NCI-H510A treated with DMSO at 0.1 percent for 48 hours (cell line): ENCODE data around the gene KCTD17.

Experiments used
- DNase-seq: peaks from one replicate; lab custom pipeline; 2025; lab: John Stamatoyannopoulos, UW

KCTD17 gene

DNA sequence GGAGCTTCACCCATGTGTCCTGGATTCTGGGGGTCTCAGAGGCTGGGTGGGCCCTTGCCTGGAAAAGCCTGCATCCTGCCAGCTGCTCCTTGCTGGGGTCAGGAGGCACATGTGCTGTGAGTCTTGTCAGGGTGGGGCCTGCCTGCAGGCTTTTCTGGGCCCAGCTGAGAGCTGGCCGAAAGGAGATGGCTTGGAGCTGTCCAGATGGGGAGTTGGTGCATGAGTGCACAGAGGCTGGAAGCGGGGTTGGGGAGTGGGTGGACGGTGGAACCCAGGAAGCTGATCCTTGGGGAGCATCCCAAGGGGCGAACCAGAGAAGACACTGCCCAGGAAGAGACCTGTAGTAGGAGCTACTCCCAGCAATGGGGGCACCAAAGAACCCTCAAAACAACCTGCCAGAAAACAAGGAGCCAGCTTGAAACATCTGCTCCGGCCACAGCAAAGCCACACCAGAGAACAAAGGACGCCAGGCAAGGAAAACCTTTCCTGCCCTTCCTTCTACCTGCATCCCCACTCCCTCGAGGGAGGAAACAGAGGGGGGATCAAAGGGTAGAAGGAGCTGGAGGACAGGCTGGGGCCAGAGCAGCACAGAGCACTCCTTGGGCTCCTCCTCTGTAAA is 8.2 kb upstream of the KCTD17 start:
- DNase-seq, result no peak

DNA sequence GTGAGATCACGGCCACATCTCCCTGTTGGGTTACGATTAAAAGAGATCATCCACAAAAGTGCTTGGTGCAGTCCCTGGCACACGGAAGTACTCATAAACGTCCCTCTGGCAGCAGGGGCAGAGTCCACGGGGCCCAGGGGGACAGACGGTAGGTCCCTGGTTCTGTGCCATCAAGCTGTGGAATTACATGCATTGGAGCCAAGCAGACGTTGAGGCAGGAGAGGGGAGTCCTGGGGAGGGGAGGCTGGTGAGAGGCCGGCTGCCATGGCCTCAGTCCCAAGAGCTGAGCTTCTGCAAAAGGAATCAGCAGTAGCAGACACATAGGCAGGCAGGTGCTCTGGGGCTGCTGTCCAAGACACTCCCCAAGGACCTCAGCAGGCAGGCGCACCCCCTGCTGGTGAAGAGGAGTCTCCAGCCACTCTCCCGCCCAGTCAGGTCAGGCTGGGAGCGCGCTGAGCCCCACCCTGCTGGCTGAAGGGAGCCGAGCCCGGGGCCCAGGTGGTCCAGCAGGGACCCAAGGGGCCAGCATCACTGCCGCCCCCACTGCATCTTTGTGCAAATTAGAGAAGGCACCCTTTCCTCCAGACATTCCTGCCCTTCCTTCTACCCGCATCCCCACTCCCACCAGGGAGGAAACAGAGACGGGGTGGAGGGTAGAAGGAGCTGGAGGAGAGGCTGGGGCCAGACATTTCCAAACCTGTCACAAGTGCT is 7.6 kb upstream of the KCTD17 start:
- peak; percentile 28 for DNase-seq

DNA sequence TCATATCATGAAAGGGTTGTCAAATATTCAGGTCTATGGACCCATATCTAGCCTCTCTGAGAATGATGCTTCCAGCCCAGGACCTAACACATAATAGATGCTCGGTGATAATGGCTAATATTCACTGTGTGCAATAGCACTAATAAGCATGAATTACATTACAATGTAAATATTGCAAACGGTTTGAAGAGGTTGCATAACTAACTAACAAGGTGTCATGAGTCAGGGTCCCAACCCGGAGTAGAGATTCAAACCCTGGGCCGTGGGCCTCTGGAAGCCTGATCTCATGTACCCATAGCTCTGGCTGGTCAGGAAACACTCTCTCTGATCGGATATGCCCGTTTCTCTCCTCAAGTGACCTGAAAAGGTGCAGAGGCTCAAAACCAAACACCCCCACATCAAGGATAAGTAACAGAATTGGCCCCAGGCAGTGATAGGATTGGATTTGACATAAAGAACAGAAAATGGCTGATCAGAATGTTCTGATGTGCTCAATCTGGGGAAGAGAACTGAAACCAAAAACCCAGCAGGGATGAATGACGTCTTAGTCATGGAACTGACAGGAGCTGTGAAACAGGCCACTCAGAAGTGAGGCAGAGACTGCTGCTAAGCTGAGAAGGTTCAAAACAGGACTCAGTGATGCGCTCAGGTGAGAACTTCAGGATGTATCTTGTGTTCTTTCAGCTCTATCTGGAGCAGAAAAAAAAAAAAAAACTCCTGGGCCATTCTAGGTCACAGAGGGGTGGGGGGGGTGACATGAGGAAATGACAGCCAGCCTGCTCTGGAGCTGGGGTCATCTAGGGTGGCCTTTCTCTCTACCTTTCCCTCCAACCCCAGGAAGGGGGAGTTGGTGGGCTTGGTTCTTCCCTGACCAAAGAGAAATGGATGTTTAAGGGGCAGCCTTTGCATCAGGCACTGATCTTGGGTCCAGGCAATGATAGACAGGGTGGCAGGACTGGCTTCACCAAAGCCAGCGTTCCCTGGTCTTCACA is 6.6 kb upstream of the KCTD17 start:
- DNase-seq, result no peak

DNA sequence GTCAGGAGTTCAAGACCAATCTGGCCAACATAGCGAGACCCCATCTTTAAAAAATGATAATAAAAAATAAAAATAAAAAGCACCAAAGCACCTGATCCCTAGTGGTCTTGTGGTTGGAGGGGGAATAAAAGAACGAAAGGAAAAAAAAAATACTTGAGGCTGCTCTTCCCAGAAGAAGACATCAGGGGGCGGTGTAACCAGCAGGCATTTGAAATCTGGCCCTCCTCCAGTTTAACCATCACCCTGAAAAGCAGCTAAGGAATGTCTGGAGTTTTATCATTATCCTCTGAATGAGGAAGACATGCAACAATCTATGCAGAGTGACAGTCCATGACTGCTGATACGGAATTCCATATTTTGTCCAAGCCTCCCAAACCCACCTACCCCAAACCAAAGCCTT is 5.6 kb upstream of the KCTD17 start:
- no peak for DNase-seq

- DNase-seq, result no peak
Measured at GRCh38 chr22:37046589-37046988, 5.0 kb upstream of the KCTD17 start.

DNA sequence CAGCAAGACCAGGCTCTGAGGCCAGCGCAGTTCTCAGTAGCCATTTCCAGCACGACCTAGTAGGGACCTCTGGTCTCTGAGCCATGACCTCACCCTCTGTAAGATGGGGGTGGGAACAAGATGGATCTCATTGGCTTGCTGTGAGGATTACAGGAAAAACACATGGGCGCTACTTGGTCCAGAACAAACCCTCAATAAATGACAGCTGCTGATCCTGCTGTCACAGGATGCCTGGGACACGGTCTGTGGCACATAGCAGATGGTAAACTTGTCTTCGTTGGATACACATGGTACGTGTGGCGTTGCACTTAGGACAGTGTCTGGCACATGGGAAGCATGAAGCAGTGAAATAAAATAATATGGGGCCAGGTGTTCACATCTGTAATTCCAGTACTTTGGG is 4.5 kb upstream of the KCTD17 start:
- no peak for DNase-seq

- DNase-seq, result no peak
Measured at GRCh38 chr22:37048133-37048532, 3.4 kb upstream of the KCTD17 start.

GRCh38 chr22:37049224-37049623 is 2.3 kb upstream of the KCTD17 start:
- DNase-seq, result no peak

GRCh38 chr22:37050913-37051312 is 629 bp upstream of the KCTD17 start:
- DNase-seq, result no peak

- no peak for DNase-seq
Measured at GRCh38 chr22:37052386-37053309, 1.1 kb downstream of the KCTD17 start.

DNA sequence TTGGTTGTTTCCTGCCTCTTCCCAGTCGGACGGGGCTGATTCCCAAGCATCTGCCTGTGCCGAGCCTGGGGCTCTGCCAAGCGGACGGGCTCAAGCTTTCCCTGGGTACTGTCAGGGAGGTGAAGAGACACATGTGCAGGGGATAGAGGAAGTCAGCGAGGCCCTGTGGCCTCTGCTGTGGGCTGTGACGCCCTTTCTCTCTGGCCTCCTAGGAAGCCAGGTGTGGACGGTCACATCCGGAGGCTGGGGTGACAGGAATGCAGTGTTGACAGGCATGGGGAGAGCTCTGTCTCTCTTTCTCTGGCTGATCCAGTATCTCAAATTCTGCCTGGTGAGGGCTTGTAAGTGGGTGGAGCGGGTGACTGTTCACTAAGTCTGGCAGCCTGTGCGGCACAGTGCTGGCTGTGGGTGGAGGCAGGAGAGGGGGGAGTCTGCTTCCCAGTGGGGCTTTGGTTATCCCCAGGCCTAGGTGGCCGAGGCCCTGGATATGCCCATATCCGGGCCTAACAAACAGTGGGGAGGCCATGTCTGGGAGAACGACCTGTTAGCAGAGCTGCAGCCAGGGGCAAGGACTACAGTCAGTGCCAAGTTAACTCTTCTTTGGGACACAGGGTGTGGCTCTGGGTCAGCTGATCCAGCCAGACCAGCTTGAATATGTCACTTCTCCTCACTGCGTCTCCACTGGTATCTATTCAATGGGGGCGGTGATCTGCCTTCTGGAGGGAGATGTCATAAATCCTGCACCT is 1.9 kb downstream of the KCTD17 start:
- DNase-seq, result no peak

- DNase-seq, result no peak
Measured at GRCh38 chr22:37054056-37054395, 2.5 kb downstream of the KCTD17 start.

- no peak for DNase-seq
Measured at GRCh38 chr22:37054600-37055365, 3.2 kb downstream of the KCTD17 start.

DNA sequence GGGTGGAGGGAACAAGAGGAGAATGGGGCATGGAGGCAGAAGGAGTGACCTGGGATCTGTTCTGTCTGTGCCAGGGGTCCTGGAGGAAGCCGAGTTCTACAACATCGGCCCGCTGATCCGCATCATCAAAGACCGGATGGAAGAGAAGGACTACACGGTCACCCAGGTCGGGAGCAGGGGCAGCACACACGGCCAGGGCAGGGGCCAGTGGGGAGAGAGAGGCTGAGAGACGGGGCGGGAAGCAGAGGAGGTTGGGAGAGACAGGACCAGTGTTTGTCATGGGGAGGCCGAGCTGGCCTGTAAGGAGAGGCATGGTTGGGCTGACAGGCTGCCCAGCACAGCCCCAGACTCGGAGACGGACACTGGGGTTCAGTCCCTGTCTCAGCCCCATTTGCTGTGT is 4.7 kb downstream of the KCTD17 start:
- DNase-seq, result no peak

DNA sequence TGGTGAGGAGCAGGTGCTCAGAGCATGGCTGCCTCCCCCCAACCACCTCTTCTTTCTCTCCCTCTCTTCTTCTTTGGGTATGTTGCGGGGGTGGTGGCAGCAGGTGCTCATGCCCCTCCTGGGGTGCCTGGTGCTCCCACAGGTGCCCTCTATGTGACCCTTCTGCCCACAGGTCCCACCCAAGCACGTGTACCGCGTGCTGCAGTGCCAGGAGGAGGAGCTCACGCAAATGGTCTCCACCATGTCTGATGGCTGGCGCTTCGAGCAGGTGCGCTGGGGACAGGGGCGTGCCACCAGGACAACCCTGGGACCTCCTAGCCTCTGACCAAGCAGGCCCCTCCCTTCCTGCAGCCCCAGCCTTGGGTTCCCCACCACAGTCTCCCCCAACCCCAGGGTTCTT is 5.7 kb downstream of the KCTD17 start:
- no peak for DNase-seq

DNA sequence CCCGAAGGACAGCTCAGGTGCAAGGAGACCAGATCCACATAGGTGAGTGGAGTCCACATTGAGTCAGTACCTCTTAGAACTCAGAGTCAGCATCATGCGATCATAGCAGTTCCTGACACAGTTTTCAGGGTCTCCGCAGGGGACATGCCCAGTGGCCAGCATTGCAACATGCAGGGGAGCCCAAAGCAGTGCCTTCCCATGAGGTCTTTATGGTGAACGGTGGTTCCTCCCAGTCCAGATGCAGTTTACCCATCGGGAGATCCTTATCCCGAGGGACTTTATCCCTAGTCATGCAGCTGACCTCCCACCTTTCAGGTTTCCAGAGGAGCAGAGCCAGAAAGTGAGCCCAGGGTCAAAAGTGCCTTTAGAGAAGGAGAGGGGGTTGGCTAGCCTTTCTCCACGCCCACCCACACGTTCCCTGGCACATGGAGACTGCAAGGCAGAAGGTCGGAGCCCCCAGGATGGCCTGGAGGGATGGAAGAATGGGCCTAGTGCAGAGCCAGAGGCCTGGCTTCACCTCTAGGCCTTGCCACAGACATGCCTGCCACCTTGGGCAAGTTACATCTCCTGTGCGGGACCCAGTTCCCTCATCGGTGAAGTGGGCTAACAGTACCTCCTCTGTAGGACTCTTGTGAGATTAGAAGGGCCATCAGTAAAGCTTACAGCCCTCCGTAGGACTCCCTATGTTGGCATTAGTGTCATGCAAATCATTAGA is 6.4 kb downstream of the KCTD17 start:
- DNase-seq, result no peak

DNA sequence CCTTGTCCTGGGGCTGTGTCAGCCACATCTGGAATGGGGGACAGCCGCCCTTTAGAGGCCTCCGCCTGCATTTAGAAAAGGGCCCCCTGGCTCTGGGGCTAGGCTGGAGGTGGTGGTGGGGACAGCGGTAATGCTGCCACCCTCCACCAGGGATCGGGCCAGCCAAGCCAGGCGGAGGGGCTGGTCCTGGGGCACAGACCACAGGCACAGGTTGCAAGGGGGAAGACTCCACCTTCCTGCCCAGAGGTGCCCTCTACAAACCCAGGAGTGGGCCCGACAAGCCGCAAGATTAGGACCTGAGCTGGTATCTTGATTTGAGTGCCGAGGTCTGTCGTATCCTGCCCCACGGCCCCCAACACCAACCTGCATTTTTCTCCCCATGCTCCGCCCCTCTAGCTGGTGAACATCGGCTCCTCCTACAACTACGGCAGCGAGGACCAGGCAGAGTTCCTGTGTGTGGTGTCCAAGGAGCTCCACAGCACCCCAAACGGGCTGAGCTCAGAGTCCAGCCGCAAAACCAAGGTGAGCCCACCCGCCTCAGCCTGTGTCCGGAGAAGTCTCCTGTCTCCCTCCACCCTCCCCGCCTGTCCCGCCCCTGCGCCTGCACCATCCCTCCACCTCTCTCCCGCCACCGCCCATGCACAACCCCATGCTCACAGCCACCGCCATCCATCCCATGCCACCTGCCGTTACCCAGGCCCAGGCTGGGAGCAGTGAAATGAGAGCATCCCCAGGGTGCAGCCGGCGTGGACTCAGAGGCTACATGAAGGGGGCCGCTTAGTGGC is 7.6 kb downstream of the KCTD17 start:
- DNase-seq, result no peak

GRCh38 chr22:37059876-37060449 is 8.4 kb downstream of the KCTD17 start:
- DNase-seq, result no peak
